GM19328 (cell line): ENCODE data around the gene PFDN2.

Experiments used
- ATAC-seq: cut with Tn5 transposase; IDR thresholded peaks from one replicate; pipeline ENCODE4 v1.9.1; 2021; ENCODE audit warnings: mild to moderate bottlenecking, moderate library complexity; ENCODE audit not compliant: unreplicated experiment

The PFDN2 gene

GRCh38 chr1:161117759-161118581, at the start of gene PFDN2, which contains the start of gene NIT1:
PFDN2 (minus strand) TSS chr1:161118037; CDS start chr1:161118026, 11 bp downstream.
NIT1 (plus strand) TSS chr1:161118105; CDS start chr1:161118177, 72 bp downstream.
- ATAC-seq = peak; percentile 81

GRCh38 chr1:161166669-161167548, 49.1 kb upstream of the PFDN2 start:
- no peak for ATAC-seq

GRCh38 chr1:161165742-161166668, 48.2 kb upstream of the PFDN2 start, which contains the start of gene PPOX:
PPOX (plus strand) TSS chr1:161166426; CDS start chr1:161166848, 422 bp downstream.
- peak; percentile 90 for ATAC-seq

- no peak for ATAC-seq
Measured at GRCh38 chr1:161164901-161165610, 47.2 kb upstream of the PFDN2 start.

GRCh38 chr1:161163793-161164192, 46.0 kb upstream of the PFDN2 start:
- ATAC-seq = no peak

- no peak for ATAC-seq
Measured at GRCh38 chr1:161162806-161163205, 45.0 kb upstream of the PFDN2 start.

- no peak for ATAC-seq
Measured at GRCh38 chr1:161162052-161162451, 44.2 kb upstream of the PFDN2 start.

GRCh38 chr1:161161652-161162051, 43.8 kb upstream of the PFDN2 start:
- ATAC-seq = no peak

- no peak for ATAC-seq
Measured at GRCh38 chr1:161160671-161161145, 42.9 kb upstream of the PFDN2 start.

- no peak for ATAC-seq
Measured at GRCh38 chr1:161159913-161160243, 42.0 kb upstream of the PFDN2 start.

GRCh38 chr1:161159087-161159912, 41.5 kb upstream of the PFDN2 start, which contains the start of gene USP21:
USP21 (plus strand) TSS chr1:161159500; CDS start chr1:161160641, 1,141 bp downstream.
- peak; percentile 79 for ATAC-seq

GRCh38 chr1:161158316-161159010, 40.6 kb upstream of the PFDN2 start:
- no peak for ATAC-seq

- ATAC-seq = no peak
Measured at GRCh38 chr1:161157867-161158266, 40.0 kb upstream of the PFDN2 start.

GRCh38 chr1:161153682-161154337, 36.0 kb upstream of the PFDN2 start, which contains the start of gene UFC1:
UFC1 (plus strand) TSS chr1:161153978; CDS start chr1:161153998, 20 bp downstream.
- ATAC-seq = peak; percentile 82

- ATAC-seq = no peak
Measured at GRCh38 chr1:161153176-161153575, 35.3 kb upstream of the PFDN2 start.

GRCh38 chr1:161145832-161146231, 28.0 kb upstream of the PFDN2 start:
- no peak for ATAC-seq

GRCh38 chr1:161140755-161141400, 23.0 kb upstream of the PFDN2 start:
- no peak for ATAC-seq
